Ectodermal cell (in vitro differentiated cells): ENCODE results near the gene RCAN2.

Source experiments
- H3K27ac ChIP-seq: 2 replicates; pipeline ENCODE4 v1.7.0; 2013; ENCODE audit warnings: mild to moderate bottlenecking, low read depth, low read length; ENCODE audit not compliant: insufficient read depth, poor library complexity, severe bottlenecking
- H3K27me3 ChIP-seq: 2 replicates; pipeline ENCODE4 v1.7.0; 2013; ENCODE audit warnings: mild to moderate bottlenecking, low read length; ENCODE audit not compliant: insufficient read depth, control insufficient read depth, poor library complexity, severe bottlenecking
- H3K36me3 ChIP-seq: one replicate; pipeline ENCODE4 v1.7.0; 2013; ENCODE audit warnings: low read length; ENCODE audit not compliant: control insufficient read depth, insufficient read depth
- H3K4me1 ChIP-seq: one replicate; pipeline ENCODE4 v1.7.0; 2013; ENCODE audit warnings: low read length; ENCODE audit not compliant: control insufficient read depth, insufficient read depth
- H3K4me3 ChIP-seq: 2 replicates; pipeline ENCODE4 v1.7.0; 2013; ENCODE audit warnings: low read depth, low read length, control low read depth; ENCODE audit not compliant: insufficient read depth
- H3K9me3 ChIP-seq: 2 replicates; pipeline ENCODE4 v1.7.0; 2013; ENCODE audit warnings: mild to moderate bottlenecking, low read length, moderate library complexity; ENCODE audit not compliant: control insufficient read depth
- WGBS, 2 experiments: methylation state at CpG; one replicate each; pipeline ENCODE4 v1.1.7; 2013; ENCODE audit warnings: missing lambda C conversion rate in 2 of 2; 5-methylcytosine and 5-hydroxymethylcytosine counted together

The RCAN2 gene

GRCh38 chr6:46466570-46466969 is 24.7 kb downstream of the RCAN2 start:
- WGBS, 2 experiments, result 87 to 90% methylated on average over 4 of the region's 4 CpGs
- Histone ChIP-seq H3K36me3 (no peaks in the 10 kb centered on the region), H3K27me3 (no peaks in the 10 kb centered on the region), H3K4me3 (no peak overlapping the region), H3K9me3 (no peaks in the 10 kb centered on the region), H3K27ac (no peak overlapping the region), H3K4me1 (peaks cover 7% of the 10 kb centered on the region)

- Histone ChIP-seq H3K36me3 (no peaks in the 10 kb centered on the region), H3K4me1 (peaks cover 7% of the 10 kb centered on the region), H3K27ac (no peak overlapping the region), H3K27me3 (no peaks in the 10 kb centered on the region), H3K9me3 (no peaks in the 10 kb centered on the region), H3K4me3 (no peak overlapping the region)
- 53 to 69% methylated on average over 3 to 4 of the region's 4 CpGs for WGBS, 2 experiments
These were observed 25.7 kb downstream of the RCAN2 start for GRCh38 chr6:46465294-46466165.

- Histone ChIP-seq H3K27me3 (no peaks in the 10 kb centered on the region), H3K36me3 (no peaks in the 10 kb centered on the region), H3K9me3 (no peaks in the 10 kb centered on the region), H3K27ac (no peak overlapping the region), H3K4me1 (no peaks in the 10 kb centered on the region), H3K4me3 (no peak overlapping the region)
- 100% methylated on average over 2 of the region's 2 CpGs for WGBS, 2 experiments
These were observed 35.0 kb downstream of the RCAN2 start for GRCh38 chr6:46456297-46456696.

GRCh38 chr6:46454691-46455090 is 36.6 kb downstream of the RCAN2 start:
- no peaks in the 10 kb centered on the region for H3K4me1 ChIP-seq
- H3K9me3 ChIP-seq, result no peaks in the 10 kb centered on the region

GRCh38 chr6:46453741-46454316 is 37.4 kb downstream of the RCAN2 start:
- H3K36me3 ChIP-seq, result no peaks in the 10 kb centered on the region
- no peaks in the 10 kb centered on the region for H3K27me3 ChIP-seq
- H3K4me3 ChIP-seq, result no peak overlapping the region
- no peaks in the 10 kb centered on the region for H3K4me1 ChIP-seq
- H3K27ac ChIP-seq, result no peak overlapping the region
- WGBS, 2 experiments, result 91 to 92% methylated on average over 3 of the region's 3 CpGs
- no peaks in the 10 kb centered on the region for H3K9me3 ChIP-seq

More at GRCh38 chr6:46454691-46455090, 36.6 kb downstream of the RCAN2 start:
- Histone ChIP-seq H3K27ac (no peak overlapping the region), H3K4me3 (no peak overlapping the region), H3K27me3 (no peaks in the 10 kb centered on the region), H3K36me3 (no peaks in the 10 kb centered on the region)
- 94 to 100% methylated on average over 1 of the region's 1 CpG for WGBS, 2 experiments

GRCh38 chr6:46453216-46453615 is 38.0 kb downstream of the RCAN2 start:
- 97 to 98% methylated on average over 4 of the region's 4 CpGs for whole genome bisulfite sequencing, 2 experiments
- no peaks in the 10 kb centered on the region for H3K4me1 ChIP-seq
- no peak overlapping the region for H3K4me3 ChIP-seq
- no peak overlapping the region for H3K27ac ChIP-seq
- H3K27me3 ChIP-seq, result no peaks in the 10 kb centered on the region
- H3K36me3 ChIP-seq, result no peaks in the 10 kb centered on the region
- H3K9me3 ChIP-seq, result no peaks in the 10 kb centered on the region

GRCh38 chr6:46452312-46452917 is 38.8 kb downstream of the RCAN2 start:
- Histone ChIP-seq H3K9me3 (no peaks in the 10 kb centered on the region), H3K27ac (no peak overlapping the region), H3K4me1 (no peaks in the 10 kb centered on the region), H3K36me3 (no peaks in the 10 kb centered on the region), H3K4me3 (no peak overlapping the region), H3K27me3 (no peaks in the 10 kb centered on the region)
- WGBS, 2 experiments, result 85 to 100% methylated on average over 2 to 3 of the region's 3 CpGs

- no peaks in the 10 kb centered on the region for H3K27me3 ChIP-seq
- no peaks in the 10 kb centered on the region for H3K4me1 ChIP-seq
- 96 to 97% methylated on average over 4 of the region's 4 CpGs for WGBS, 2 experiments
- no peaks in the 10 kb centered on the region for H3K36me3 ChIP-seq
- no peak overlapping the region for H3K4me3 ChIP-seq
- H3K27ac ChIP-seq, result no peak overlapping the region
- no peaks in the 10 kb centered on the region for H3K9me3 ChIP-seq
These were observed 39.9 kb downstream of the RCAN2 start for GRCh38 chr6:46451343-46451742.

GRCh38 chr6:46444772-46445454 is 46.3 kb downstream of the RCAN2 start:
- Histone ChIP-seq H3K27me3 (no peaks in the 10 kb centered on the region), H3K9me3 (no peaks in the 10 kb centered on the region), H3K27ac (no peak overlapping the region), H3K4me3 (no peak overlapping the region), H3K36me3 (no peaks in the 10 kb centered on the region), H3K4me1 (no peaks in the 10 kb centered on the region)
- 89 to 92% methylated on average over 3 of the region's 3 CpGs for WGBS, 2 experiments

- Histone ChIP-seq H3K27me3 (no peaks in the 10 kb centered on the region), H3K36me3 (no peaks in the 10 kb centered on the region), H3K27ac (no peak overlapping the region), H3K4me3 (no peak overlapping the region), H3K9me3 (no peaks in the 10 kb centered on the region), H3K4me1 (no peaks in the 10 kb centered on the region)
- WGBS, 2 experiments, result 96 to 100% methylated on average over 3 of the region's 3 CpGs
These were observed 47.6 kb downstream of the RCAN2 start for GRCh38 chr6:46443623-46444022.
